Loucy (cell line): ENCODE data around the gene MACF1.

ENCODE experiments used
- H2AFZ ChIP-seq: fragments of 200-600 bp; sonication (generic); 2 replicates; pipeline ENCODE4 v1.6.0; 2016; ENCODE audit warnings: antibody characterized with exemption, mild to moderate bottlenecking, low read length, moderate library complexity
- H3F3A ChIP-seq: fragments of 200-600 bp; 2 replicates; pipeline ENCODE4 v1.6.0; 2016; ENCODE audit warnings: antibody characterized with exemption, low read depth, mild to moderate bottlenecking
- H3K27me3 ChIP-seq: fragments of 200-600 bp; sonication (generic); 2 replicates; pipeline ENCODE4 v1.6.1; 2014; ENCODE audit warnings: low read length, mild to moderate bottlenecking; ENCODE audit not compliant: insufficient read depth, poor library complexity, severe bottlenecking
- H3K36me3 ChIP-seq: fragments of 200-600 bp; sonication (generic); 2 replicates; pipeline ENCODE4 v1.6.1; 2016; ENCODE audit warnings: low read length; ENCODE audit not compliant: insufficient read depth
- H3K4me1 ChIP-seq: fragments of 200-600 bp; sonication (generic); 2 replicates; pipeline ENCODE4 v1.5.1; 2014; ENCODE audit warnings: low read length, mild to moderate bottlenecking; ENCODE audit not compliant: insufficient read depth, poor library complexity, severe bottlenecking
- H3K4me2 ChIP-seq: fragments of 200-600 bp; sonication (generic); 2 replicates; pipeline ENCODE4 v1.6.0; 2014; ENCODE audit warnings: antibody characterized with exemption, low read length, low read depth, mild to moderate bottlenecking; ENCODE audit not compliant: poor library complexity, severe bottlenecking
- H3K4me3 ChIP-seq: fragments of 200-600 bp; sonication (generic); 2 replicates; pipeline ENCODE4 v1.5.1; 2014; ENCODE audit warnings: low read length, mild to moderate bottlenecking, mixed read lengths; ENCODE audit not compliant: poor library complexity, severe bottlenecking
- H3K79me2 ChIP-seq: fragments of 200-600 bp; sonication (generic); 2 replicates; pipeline ENCODE4 v1.6.1; 2014; ENCODE audit warnings: low read length; ENCODE audit not compliant: insufficient read depth
- H3K9ac ChIP-seq: fragments of 200-600 bp; sonication (generic); 2 replicates; pipeline ENCODE4 v1.6.0; 2014; ENCODE audit warnings: mild to moderate bottlenecking, low read depth, low read length, moderate library complexity; ENCODE audit not compliant: poor library complexity, severe bottlenecking
- H3K9me2 ChIP-seq: fragments of 200-600 bp; sonication (generic); replicated peaks from 2 replicates; pipeline ENCODE4 v1.6.1; 2016; ENCODE audit warnings: low read depth, low read length, mixed read lengths
- H3K9me3 ChIP-seq: fragments of 200-600 bp; sonication (generic); 2 replicates; pipeline ENCODE4 v1.6.1; 2014; ENCODE audit warnings: mild to moderate bottlenecking, antibody characterized with exemption, low read length, low read depth; ENCODE audit not compliant: insufficient read depth
- H4K20me1 ChIP-seq: fragments of 200-600 bp; sonication (generic); 2 replicates; pipeline ENCODE4 v1.6.0; 2014; ENCODE audit warnings: antibody characterized with exemption, low read length, mild to moderate bottlenecking; ENCODE audit not compliant: insufficient read depth, poor library complexity, severe bottlenecking
- CTCF ChIP-seq: fragments of 200-600 bp; sonication (generic); conservative IDR thresholded peaks from 2 replicates; pipeline ENCODE4 v1.5.1; 2014; ENCODE audit warnings: mild to moderate bottlenecking, antibody characterized with exemption, low read length
- EZH2phosphoT487 ChIP-seq: fragments of 200-600 bp; IDR thresholded peaks from 2 replicates; pipeline ENCODE4 v1.6.1; 2018; ENCODE audit warnings: antibody characterized with exemption, mild to moderate bottlenecking, moderate library complexity, borderline replicate concordance

MACF1 gene

GRCh38 chr1:39310691-39311090 is 106.2 kb downstream of the MACF1 start:
- peaks cover 80% of the 10 kb centered on the region for H3K36me3 ChIP-seq
- H3K9me2 ChIP-seq = no peaks in the 10 kb centered on the region
- no peaks in the 10 kb centered on the region for H3K9me3 ChIP-seq
- no peak for TF ChIP-seq CTCF
- no peak for TF ChIP-seq EZH2phosphoT487
- H4K20me1 ChIP-seq = no peaks in the 10 kb centered on the region
- no peaks in the 10 kb centered on the region for H3K79me2 ChIP-seq
- H3K9ac ChIP-seq = no peak overlapping the region
- H3K27me3 ChIP-seq = no peaks in the 10 kb centered on the region
- H3K4me1 ChIP-seq = no peaks in the 10 kb centered on the region
- no peak overlapping the region for H3K4me2 ChIP-seq
- no peak overlapping the region for H3K4me3 ChIP-seq
- H2AFZ ChIP-seq = no peak overlapping the region
- no peaks in the 10 kb centered on the region for H3F3A ChIP-seq

- Histone ChIP-seq H3K4me2 (no peak overlapping the region), H3K9ac (no peak overlapping the region), H3K4me3 (no peak overlapping the region), H4K20me1 (no peaks in the 10 kb centered on the region), H3K27me3 (no peaks in the 10 kb centered on the region), H3K4me1 (no peaks in the 10 kb centered on the region), H3K36me3 (peaks cover 95% of the 10 kb centered on the region), H3K9me2 (no peaks in the 10 kb centered on the region), H3F3A (no peaks in the 10 kb centered on the region), H3K79me2 (no peaks in the 10 kb centered on the region), H3K9me3 (no peaks in the 10 kb centered on the region), H2AFZ (no peak overlapping the region)
- TF ChIP-seq CTCF = no peak
- TF ChIP-seq EZH2phosphoT487 = no peak
Observed at GRCh38 chr1:39317111-39317510, 112.6 kb downstream of the MACF1 start.

DNA sequence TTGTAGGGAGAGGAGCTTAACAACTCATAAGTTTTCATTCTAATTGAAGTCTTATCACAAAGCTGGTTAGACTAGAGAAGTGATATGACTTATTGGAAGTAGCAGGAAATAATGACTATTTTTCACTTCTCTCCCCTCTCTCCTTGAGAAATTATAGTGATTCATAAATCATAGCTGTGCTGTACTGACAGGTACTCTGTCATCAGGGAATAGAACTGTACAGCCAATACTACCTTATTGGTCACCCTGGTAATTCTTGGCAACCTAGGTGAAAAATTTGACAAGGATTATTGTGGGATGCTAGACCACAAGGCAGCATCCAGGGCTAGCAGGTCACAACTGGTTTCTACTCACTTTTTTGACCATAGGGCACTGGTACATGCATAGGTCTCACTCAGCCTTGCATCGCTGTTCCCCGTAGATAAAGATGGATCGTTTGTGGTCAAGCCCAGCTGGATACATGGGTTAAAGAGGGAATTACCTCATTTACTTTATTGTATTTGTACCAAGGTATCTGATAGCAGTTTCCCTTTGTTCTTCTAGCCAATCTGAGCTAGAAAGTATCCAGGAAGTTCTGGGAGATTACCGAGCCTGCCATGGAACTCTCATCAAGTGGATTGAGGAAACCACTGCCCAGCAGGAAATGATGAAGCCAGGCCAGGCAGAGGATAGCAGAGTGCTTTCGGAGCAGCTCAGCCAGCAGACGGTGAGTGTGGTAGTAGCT is 113.6 kb downstream of the MACF1 start:
- Histone ChIP-seq H3F3A (no peaks in the 10 kb centered on the region), H3K4me2 (no peak overlapping the region), H3K4me1 (no peaks in the 10 kb centered on the region), H3K9me2 (no peaks in the 10 kb centered on the region), H2AFZ (no peak overlapping the region), H3K27me3 (no peaks in the 10 kb centered on the region), H3K9ac (no peak overlapping the region), H4K20me1 (no peaks in the 10 kb centered on the region), H3K4me3 (no peak overlapping the region), H3K36me3 (peaks cover 96% of the 10 kb centered on the region), H3K79me2 (no peaks in the 10 kb centered on the region), H3K9me3 (no peaks in the 10 kb centered on the region)
- TF ChIP-seq CTCF = no peak
- TF ChIP-seq EZH2phosphoT487 = no peak
